HUES64 (cell line): ENCODE data around the gene FMO4.
"Not testable (repeated sequence)": the region's sequence is repeated elsewhere in the genome, so short reads cannot be mapped to it uniquely, and the experiment has no call there.

Source experiments
- H3K27ac ChIP-seq: 2 replicates; pipeline ENCODE4 v1.7.0; 2013; ENCODE audit warnings: low read depth, low read length, inconsistent platforms
- H3K27me3 ChIP-seq: 2 replicates; pipeline ENCODE4 v1.6.1; 2013; ENCODE audit warnings: mild to moderate bottlenecking, low read length; ENCODE audit not compliant: insufficient read depth
- H3K36me3 ChIP-seq: 2 replicates; pipeline ENCODE4 v1.6.1; 2013; ENCODE audit warnings: mild to moderate bottlenecking, low read length; ENCODE audit not compliant: insufficient read depth
- H3K4me1 ChIP-seq: 2 replicates; pipeline ENCODE4 v1.6.1; 2013; ENCODE audit warnings: mild to moderate bottlenecking, low read length, moderate library complexity; ENCODE audit not compliant: insufficient read depth
- H3K4me3 ChIP-seq: 2 replicates; pipeline ENCODE4 v1.5.1; 2013; ENCODE audit warnings: mild to moderate bottlenecking, low read length, moderate library complexity
- H3K9ac ChIP-seq: 2 replicates; pipeline ENCODE4 v1.6.1; 2013; ENCODE audit warnings: mild to moderate bottlenecking, low read depth, low read length
- H3K9me3 ChIP-seq: 2 replicates; pipeline ENCODE4 v1.6.1; 2013; ENCODE audit warnings: low read depth, low read length; ENCODE audit not compliant: insufficient read depth
- WGBS: fragments of 150-250, 120-280 bp; methylation state at CpG from one replicate; pipeline ENCODE4 v1.1.7; 2013; ENCODE audit warnings: missing lambda C conversion rate; 5-methylcytosine and 5-hydroxymethylcytosine counted together

FMO4 gene

GRCh38 chr1:171292799-171293198, 21.2 kb upstream of the FMO4 start:
- Histone ChIP-seq H3K9ac (no peak overlapping the region), H3K36me3 (no peaks in the 10 kb centered on the region), H3K4me3 (no peak overlapping the region), H3K27me3 (no peaks in the 10 kb centered on the region), H3K27ac (no peak overlapping the region), H3K4me1 (peaks cover 24% of the 10 kb centered on the region; the same call in 1 of the 2 replicates), H3K9me3 (no peaks in the 10 kb centered on the region)
- WGBS, result 80% methylated on average over 1 of the region's 1 CpG

- H3K27ac ChIP-seq, H3K27me3 ChIP-seq, H3K4me3 ChIP-seq, H3K9me3 ChIP-seq, H3K36me3 ChIP-seq, H3K9ac ChIP-seq: not testable (repeated sequence)
- WGBS, result 93% methylated on average over 7 of the region's 7 CpGs
- peaks cover 50% of the 10 kb centered on the region for H3K4me1 ChIP-seq
Measured at GRCh38 chr1:171295383-171295782, 18.6 kb upstream of the FMO4 start.

- no peaks in the 10 kb centered on the region for H3K9me3 ChIP-seq
- H3K4me3 ChIP-seq, result no peak overlapping the region
- WGBS, result 91% methylated on average over 2 of the region's 3 CpGs
- H3K9ac ChIP-seq, result no peak overlapping the region
- H3K27ac ChIP-seq, result no peak overlapping the region
- peaks cover 53% of the 10 kb centered on the region for H3K4me1 ChIP-seq
- no peaks in the 10 kb centered on the region for H3K36me3 ChIP-seq
- no peaks in the 10 kb centered on the region for H3K27me3 ChIP-seq
Measured at GRCh38 chr1:171295821-171296220, 18.2 kb upstream of the FMO4 start.

GRCh38 chr1:171296897-171297296, 17.1 kb upstream of the FMO4 start:
- Histone ChIP-seq H3K36me3 (no peaks in the 10 kb centered on the region), H3K4me1 (peaks cover 53% of the 10 kb centered on the region), H3K27me3 (no peaks in the 10 kb centered on the region), H3K4me3 (no peak overlapping the region), H3K27ac (no peak overlapping the region), H3K9ac (no peak overlapping the region), H3K9me3 (no peaks in the 10 kb centered on the region)
- 93% methylated on average over 2 of the region's 2 CpGs for WGBS

- Histone ChIP-seq H3K4me1 (peaks cover 53% of the 10 kb centered on the region), H3K4me3 (no peak overlapping the region), H3K9ac (peak overlapping the region; percentile 48), H3K36me3 (no peaks in the 10 kb centered on the region), H3K9me3 (no peaks in the 10 kb centered on the region), H3K27ac (peak overlapping the region; percentile 78), H3K27me3 (no peaks in the 10 kb centered on the region)
- WGBS, result 71% methylated on average over 4 of the region's 4 CpGs
Measured at GRCh38 chr1:171298696-171299095, 15.3 kb upstream of the FMO4 start.

DNA sequence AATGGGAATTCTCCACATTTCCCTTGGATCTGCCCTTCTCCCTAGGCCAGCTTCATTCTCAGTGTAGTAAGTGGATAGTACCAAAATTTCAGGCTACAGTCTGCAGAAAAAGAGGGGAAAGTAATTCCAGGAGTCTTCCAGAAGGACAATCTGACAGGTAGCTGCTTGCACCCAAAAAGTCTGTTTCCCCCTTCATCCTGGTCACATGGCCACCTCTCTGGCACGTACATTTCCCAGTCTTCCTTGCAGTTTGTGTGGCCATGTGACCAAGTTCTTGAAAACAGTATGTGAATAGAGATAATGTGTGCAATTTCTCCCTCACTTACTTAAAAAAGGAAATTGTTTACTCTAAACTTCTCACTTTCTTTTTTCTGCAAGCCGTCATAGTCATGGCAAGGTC, 14.6 kb upstream of the FMO4 start:
- Histone ChIP-seq H3K27me3 (no peaks in the 10 kb centered on the region), H3K36me3 (no peaks in the 10 kb centered on the region), H3K4me1 (peaks cover 53% of the 10 kb centered on the region), H3K27ac (peak overlapping the region; percentile 78), H3K4me3 (no peak overlapping the region), H3K9me3 (no peaks in the 10 kb centered on the region), H3K9ac (peak overlapping the region; percentile 29; the same call in 1 of the 2 replicates)
- WGBS, result 95% methylated on average over 2 of the region's 2 CpGs

DNA sequence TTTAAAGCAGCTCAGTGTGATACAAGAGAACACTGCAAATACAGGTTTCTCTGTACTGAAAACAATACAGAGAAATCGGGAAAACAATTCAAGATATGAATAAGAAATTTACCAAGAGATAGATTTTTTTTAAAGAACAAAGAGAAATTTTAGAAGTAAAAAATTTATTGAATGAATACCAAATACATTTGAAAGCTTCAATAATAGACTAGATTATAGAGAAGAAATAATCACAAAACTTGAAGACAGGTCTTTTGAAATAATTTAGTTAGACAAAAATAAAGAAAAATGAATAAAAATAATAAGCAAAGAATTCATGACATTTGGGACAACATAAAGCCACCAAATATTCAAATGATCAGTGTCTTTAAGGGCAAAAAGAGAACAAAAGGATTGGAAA, 13.6 kb upstream of the FMO4 start:
- H3K27ac ChIP-seq, result no peak overlapping the region
- 100% methylated on average over 1 of the region's 1 CpG for WGBS
- peaks cover 48% of the 10 kb centered on the region for H3K4me1 ChIP-seq
- H3K9ac ChIP-seq, result no peak overlapping the region
- H3K36me3 ChIP-seq, result no peaks in the 10 kb centered on the region
- H3K4me3 ChIP-seq, result no peak overlapping the region
- H3K27me3 ChIP-seq, result no peaks in the 10 kb centered on the region
- no peaks in the 10 kb centered on the region for H3K9me3 ChIP-seq

DNA sequence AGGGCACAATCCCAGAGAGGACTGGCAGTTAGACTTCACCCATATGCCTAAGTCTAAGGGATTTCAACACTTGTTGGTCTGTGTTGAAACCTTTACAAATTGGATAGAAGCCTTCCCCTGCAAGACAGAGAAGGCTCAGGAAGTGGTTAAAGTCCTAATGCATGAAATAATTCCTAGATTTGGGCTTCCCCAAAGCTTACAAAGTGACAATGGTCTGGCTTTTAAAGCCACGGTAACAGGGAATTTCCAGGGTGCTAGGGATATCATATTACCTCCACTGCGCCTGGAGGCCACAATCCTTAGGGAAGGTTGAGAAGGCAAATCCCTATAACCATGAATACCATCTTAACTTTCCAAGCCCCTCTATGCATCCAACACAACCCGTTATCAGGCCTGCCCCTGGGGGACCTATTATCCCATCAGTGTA, 3.3 kb upstream of the FMO4 start:
- 43% methylated on average over 3 of the region's 3 CpGs for WGBS
- H3K9me3 ChIP-seq, result no peaks in the 10 kb centered on the region
- H3K27ac ChIP-seq, result no peak overlapping the region
- no peak overlapping the region for H3K9ac ChIP-seq
- no peaks in the 10 kb centered on the region for H3K27me3 ChIP-seq
- no peaks in the 10 kb centered on the region for H3K36me3 ChIP-seq
- H3K4me3 ChIP-seq, result no peak overlapping the region
- peaks cover 11% of the 10 kb centered on the region for H3K4me1 ChIP-seq

GRCh38 chr1:171311771-171312558, 2.0 kb upstream of the FMO4 start:
- 92% methylated on average over 8 of the region's 8 CpGs for WGBS
- H3K36me3 ChIP-seq, result no peaks in the 10 kb centered on the region
- no peak overlapping the region for H3K9ac ChIP-seq
- peaks cover 6% of the 10 kb centered on the region for H3K4me1 ChIP-seq
- H3K27me3 ChIP-seq, result no peaks in the 10 kb centered on the region
- no peaks in the 10 kb centered on the region for H3K9me3 ChIP-seq
- no peak overlapping the region for H3K27ac ChIP-seq
- H3K4me3 ChIP-seq, result no peak overlapping the region

DNA sequence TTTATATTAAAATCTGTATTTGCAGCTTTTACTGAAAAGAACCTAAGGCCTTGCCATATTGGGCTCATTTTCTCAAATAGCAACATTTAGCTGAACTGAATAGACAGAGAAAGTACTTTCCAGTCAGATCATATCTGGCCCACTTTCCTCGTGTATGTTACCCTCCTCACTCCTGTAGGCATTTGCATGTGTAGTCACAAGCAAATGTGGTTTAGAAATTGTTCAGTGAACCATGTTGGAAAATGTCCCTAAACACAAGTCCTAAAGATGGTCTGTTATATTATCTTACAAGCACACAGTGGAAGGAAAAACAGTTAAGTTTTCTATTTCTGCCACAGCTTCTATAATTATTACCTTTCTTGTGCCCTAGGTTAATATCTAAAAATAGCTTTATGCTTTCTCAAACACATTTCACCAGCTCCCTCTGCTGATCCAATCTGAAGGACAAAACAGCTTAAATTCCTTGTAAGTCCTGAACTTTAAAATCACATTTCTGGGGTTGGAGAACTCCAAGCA, 606 bp upstream of the FMO4 start:
- WGBS, result 44% methylated on average over 1 of the region's 1 CpG
- no peak overlapping the region; the same call in 1 of the 2 replicates for H3K27ac ChIP-seq

GRCh38 chr1:171329251-171329650, 15.3 kb downstream of the FMO4 start:
- WGBS, result 96% methylated on average over 7 of the region's 7 CpGs
- no peaks in the 10 kb centered on the region for H3K27me3 ChIP-seq
- H3K36me3 ChIP-seq, result no peaks in the 10 kb centered on the region
- H3K27ac ChIP-seq, result no peak overlapping the region
- no peaks in the 10 kb centered on the region for H3K4me1 ChIP-seq
- no peak overlapping the region for H3K4me3 ChIP-seq
- no peak overlapping the region for H3K9ac ChIP-seq
- H3K9me3 ChIP-seq, result no peaks in the 10 kb centered on the region

More for the DNA sequence above, 606 bp upstream of the FMO4 start:
- Histone ChIP-seq H3K4me1 (peaks cover 6% of the 10 kb centered on the region), H3K36me3 (no peaks in the 10 kb centered on the region), H3K9me3 (0 out of 2 replicates have a peak, but pooled peaks cover under 1% of the 10 kb centered on the region), H3K4me3 (no peak overlapping the region), H3K9ac (no peak overlapping the region), H3K27me3 (no peaks in the 10 kb centered on the region)
